ENCODE results near the gene CMTM6.

- TF ChIP-seq, protein P1, sequence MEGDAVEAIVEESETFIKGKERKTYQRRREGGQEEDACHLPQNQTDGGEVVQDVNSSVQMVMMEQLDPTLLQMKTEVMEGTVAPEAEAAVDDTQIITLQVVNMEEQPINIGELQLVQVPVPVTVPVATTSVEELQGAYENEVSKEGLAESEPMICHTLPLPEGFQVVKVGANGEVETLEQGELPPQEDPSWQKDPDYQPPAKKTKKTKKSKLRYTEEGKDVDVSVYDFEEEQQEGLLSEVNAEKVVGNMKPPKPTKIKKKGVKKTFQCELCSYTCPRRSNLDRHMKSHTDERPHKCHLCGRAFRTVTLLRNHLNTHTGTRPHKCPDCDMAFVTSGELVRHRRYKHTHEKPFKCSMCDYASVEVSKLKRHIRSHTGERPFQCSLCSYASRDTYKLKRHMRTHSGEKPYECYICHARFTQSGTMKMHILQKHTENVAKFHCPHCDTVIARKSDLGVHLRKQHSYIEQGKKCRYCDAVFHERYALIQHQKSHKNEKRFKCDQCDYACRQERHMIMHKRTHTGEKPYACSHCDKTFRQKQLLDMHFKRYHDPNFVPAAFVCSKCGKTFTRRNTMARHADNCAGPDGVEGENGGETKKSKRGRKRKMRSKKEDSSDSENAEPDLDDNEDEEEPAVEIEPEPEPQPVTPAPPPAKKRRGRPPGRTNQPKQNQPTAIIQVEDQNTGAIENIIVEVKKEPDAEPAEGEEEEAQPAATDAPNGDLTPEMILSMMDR (IDR thresholded peaks at IDR 0.05; ENCODE audit: low read length) = no peak
- TF ChIP-seq EZH2 (IDR thresholded peaks at IDR 0.05; ENCODE audit: borderline replicate concordance, low read length) = no peak
These were observed 53.0 kb downstream of the CMTM6 start for GRCh38 chr3:32449691-32450090.
